ENCODE results near the gene CTSD.
A peak's percentile ranks its signal among the peaks of the same experiment; 100 is the strongest.

The CTSD gene

GRCh38 chr11:1768141-1768469 is 4.4 kb upstream of the CTSD start:
- DNase-seq (ENCODE audit: low read depth) = no peak
- TF ChIP-seq CTCF (conservative IDR thresholded peaks at IDR 0.05; ENCODE audit: control insufficient read depth, insufficient read depth, low read depth, low read length) = no peak
- H3K4me3 ChIP-seq (ENCODE audit: control insufficient read depth, low read depth, low read length) = no peak overlapping the region

- DNase-seq (ENCODE audit: low read depth) = no peak
- TF ChIP-seq CTCF (conservative IDR thresholded peaks at IDR 0.05; ENCODE audit: control insufficient read depth, insufficient read depth, low read depth, low read length) = no peak
- H3K4me3 ChIP-seq (ENCODE audit: control insufficient read depth, low read depth, low read length) = no peak overlapping the region
Measured at GRCh38 chr11:1767399-1768140, 3.8 kb upstream of the CTSD start.

GRCh38 chr11:1766719-1767398 is 3.1 kb upstream of the CTSD start:
- TF ChIP-seq CTCF (conservative IDR thresholded peaks at IDR 0.05; ENCODE audit: control insufficient read depth, insufficient read depth, low read depth, low read length) = no peak
- no peak overlapping the region for H3K4me3 ChIP-seq (ENCODE audit: control insufficient read depth, low read depth, low read length)
- DNase-seq (ENCODE audit: low read depth) = no peak

- no peak overlapping the region for H3K4me3 ChIP-seq (ENCODE audit: control insufficient read depth, low read depth, low read length)
- peak; percentile 15 for TF ChIP-seq CTCF (conservative IDR thresholded peaks at IDR 0.05; ENCODE audit: control insufficient read depth, insufficient read depth, low read depth, low read length)
- DNase-seq (ENCODE audit: low read depth) = no peak
Measured at GRCh38 chr11:1765871-1766718, 2.4 kb upstream of the CTSD start.

GRCh38 chr11:1763336-1763795 is 361 bp downstream of the CTSD start:
- no peak for TF ChIP-seq CTCF (conservative IDR thresholded peaks at IDR 0.05; ENCODE audit: control insufficient read depth, insufficient read depth, low read depth, low read length)
- peak overlapping the region; percentile 60 for H3K4me3 ChIP-seq (ENCODE audit: control insufficient read depth, low read depth, low read length)
- no peak for DNase-seq (ENCODE audit: low read depth)

GRCh38 chr11:1762537-1763302 is 1.0 kb downstream of the CTSD start:
- no peak for TF ChIP-seq CTCF (conservative IDR thresholded peaks at IDR 0.05; ENCODE audit: control insufficient read depth, insufficient read depth, low read depth, low read length)
- H3K4me3 ChIP-seq (ENCODE audit: control insufficient read depth, low read depth, low read length) = peak overlapping the region; percentile 60
- peak; percentile 45 for DNase-seq (ENCODE audit: low read depth)

Data from fibroblast of mammary gland (primary cell).